IMR-90 (cell line): ENCODE measurements around the gene ERGIC1. TPM values are rescaled to one million over a fixed set of nuclear protein-coding genes. Genes with fewer than 3 reads are reported as not detected.
A peak's percentile ranks its signal among the peaks of the same experiment; 100 is the strongest.

ENCODE experiments used
- ATAC-seq: fragments of 200-7000 bp; cut with Tn5 transposase; 2 replicates; pipeline ENCODE4 v1.9.1; 2020; ENCODE audit warnings: low read depth, mild to moderate bottlenecking, moderate library complexity
- BruUV-seq: library from RNA; stranded (reverse); fragments of 400-500 nt; replicated peaks from 2 replicates; lab custom pipeline; 2021; lab: Mats Ljungman, UMichigan
- CTCF ChIA-PET: fragments of 300-600 bp; formaldehyde crosslinking; extraction: SDS; loops from one replicate; lab custom pipeline; 2021; ENCODE audit warnings: antibody characterized with exemption; lab: Yijun Ruan, JAX
- POLR2A ChIA-PET: fragments of 300-600 bp; sonication (Branson Sonifier 250); formaldehyde crosslinking; loops from one replicate; lab custom pipeline; 2022; ENCODE audit warnings: antibody characterized with exemption; ENCODE audit not compliant: unreplicated experiment; lab: Charles Lee
- DNase-seq: peaks from one replicate; pipeline ENCODE4 v3.0.0; 2013
- H2AFZ ChIP-seq: replicated peaks from 2 replicates; pipeline ENCODE3; 2013; ENCODE audit warnings: low read length, mild to moderate bottlenecking; ENCODE audit not compliant: poor library complexity
- H2AK5ac ChIP-seq: 2 replicates; pipeline ENCODE4 v1.6.1; 2013; ENCODE audit warnings: low read depth, low read length, inconsistent platforms
- H2AK9ac ChIP-seq: replicated peaks from 2 replicates; pipeline ENCODE3; 2013; ENCODE audit warnings: mild to moderate bottlenecking, low read depth, low read length, moderate library complexity; ENCODE audit not compliant: poor library complexity
- H2BK120ac ChIP-seq: 2 replicates; pipeline ENCODE4 v1.6.1; 2013; ENCODE audit warnings: low read depth, low read length, inconsistent platforms
- H2BK15ac ChIP-seq: 3 replicates; pipeline ENCODE4 v1.6.1; 2013; ENCODE audit warnings: low read depth, low read length, inconsistent platforms
- H2BK20ac ChIP-seq: 2 replicates; pipeline ENCODE4 v1.6.1; 2013; ENCODE audit warnings: low read depth, mild to moderate bottlenecking, inconsistent platforms, low read length, moderate library complexity
- H2BK5ac ChIP-seq: 2 replicates; pipeline ENCODE4 v1.6.1; 2013; ENCODE audit warnings: mild to moderate bottlenecking, low read depth, low read length, inconsistent platforms; ENCODE audit not compliant: poor library complexity, severe bottlenecking
- H3K14ac ChIP-seq: replicated peaks from 2 replicates; pipeline ENCODE4 v1.6.1; 2013; ENCODE audit warnings: low read depth, low read length, inconsistent platforms
- H3K18ac ChIP-seq: 2 replicates; pipeline ENCODE4 v1.6.1; 2013; ENCODE audit warnings: low read depth, low read length, control low read depth
- H3K23ac ChIP-seq: 2 replicates; pipeline ENCODE4 v1.6.1; 2013; ENCODE audit warnings: low read depth, low read length, inconsistent platforms
- H3K27ac ChIP-seq: 2 replicates; pipeline ENCODE4 v1.5.1; 2013; ENCODE audit warnings: mild to moderate bottlenecking, control low read depth, low read length; ENCODE audit not compliant: insufficient read depth
- H3K27me3 ChIP-seq: 2 replicates; pipeline ENCODE4 v1.6.1; 2013; ENCODE audit warnings: low read length; ENCODE audit not compliant: control insufficient read depth, insufficient read depth
- H3K36me3 ChIP-seq: 2 replicates; pipeline ENCODE4 v1.6.1; 2013; ENCODE audit warnings: low read length, mixed read lengths; ENCODE audit not compliant: control insufficient read depth, insufficient read depth
- H3K4ac ChIP-seq: 2 replicates; pipeline ENCODE4 v1.6.1; 2013; ENCODE audit warnings: low read depth, low read length, inconsistent platforms
- H3K4me1 ChIP-seq: 2 replicates; pipeline ENCODE4 v1.6.1; 2013; ENCODE audit warnings: low read length, mixed read lengths; ENCODE audit not compliant: control insufficient read depth, insufficient read depth
- H3K4me2 ChIP-seq: 2 replicates; pipeline ENCODE4 v1.6.1; 2013; ENCODE audit warnings: low read depth, mild to moderate bottlenecking, control low read depth, low read length, moderate library complexity
- H3K4me3 ChIP-seq: 2 replicates; pipeline ENCODE4 v1.5.1; 2013; ENCODE audit warnings: low read depth, mild to moderate bottlenecking, control low read depth, low read length, moderate library complexity; ENCODE audit not compliant: insufficient read depth
- H3K56ac ChIP-seq: 2 replicates; pipeline ENCODE4 v1.6.1; 2013; ENCODE audit warnings: low read length, inconsistent platforms; ENCODE audit not compliant: insufficient read depth; ENCODE audit errors: extremely low read depth
- H3K79me1 ChIP-seq, 2 experiments: 2 replicates each; pipeline ENCODE4 v1.6.1; 2013; ENCODE audit warnings: low read length in 2 of 2, inconsistent platforms in 1 of 2, low read depth in 1 of 2
- H3K9ac ChIP-seq: 2 replicates; pipeline ENCODE4 v1.6.1; 2013; ENCODE audit warnings: low read depth, low read length, control low read depth
- H3K9me1 ChIP-seq: 2 replicates; pipeline ENCODE4 v1.6.1; 2013; ENCODE audit warnings: low read length, inconsistent platforms; ENCODE audit not compliant: insufficient read depth
- H3K9me3 ChIP-seq: 2 replicates; pipeline ENCODE4 v1.6.1; 2013; ENCODE audit warnings: low read length; ENCODE audit not compliant: control insufficient read depth, insufficient read depth
- H4K20me1 ChIP-seq: 2 replicates; pipeline ENCODE4 v1.6.1; 2013; ENCODE audit warnings: low read length, inconsistent platforms; ENCODE audit not compliant: insufficient read depth
- H4K5ac ChIP-seq: 2 replicates; pipeline ENCODE4 v1.6.1; 2013; ENCODE audit warnings: mild to moderate bottlenecking, low read depth, low read length, control low read depth
- H4K8ac ChIP-seq, 2 experiments: 2 replicates each; pipeline ENCODE4 v1.6.1; 2013; ENCODE audit warnings: low read depth in 2 of 2, low read length in 2 of 2, control low read depth in 1 of 2, inconsistent platforms in 1 of 2
- H4K91ac ChIP-seq: 2 replicates; pipeline ENCODE4 v1.6.1; 2013; ENCODE audit warnings: low read depth, low read length, inconsistent platforms; ENCODE audit not compliant: insufficient read depth
- BHLHE40 ChIP-seq: fragments of 150-350 bp; IDR thresholded peaks from 2 replicates; pipeline ENCODE4 v1.6.1; 2016; ENCODE audit warnings: mild to moderate bottlenecking, low read depth, low read length
- CEBPB ChIP-seq: IDR thresholded peaks from 2 replicates; pipeline ENCODE4 v1.6.1; 2012; ENCODE audit warnings: low read depth, low read length, improper control_type of control experiment
- CHD1 ChIP-seq: IDR thresholded peaks from 2 replicates; pipeline ENCODE4 v1.6.1; 2012; ENCODE audit warnings: low read depth, low read length, improper control_type of control experiment
- ELK1 ChIP-seq: fragments of 150-350 bp; IDR thresholded peaks from 2 replicates; pipeline ENCODE4 v1.6.1; 2016; ENCODE audit warnings: low read depth, mild to moderate bottlenecking, low read length, moderate library complexity, borderline replicate concordance
- FOS ChIP-seq: fragments of 150-350 bp; IDR thresholded peaks from 2 replicates; pipeline ENCODE4 v1.6.1; 2016; ENCODE audit warnings: low read depth, low read length
- MAFK ChIP-seq: IDR thresholded peaks from 2 replicates; pipeline ENCODE4 v1.6.1; 2012; ENCODE audit warnings: low read depth, low read length, improper control_type of control experiment
- MAZ ChIP-seq: IDR thresholded peaks from 2 replicates; pipeline ENCODE4 v1.6.1; 2012; ENCODE audit warnings: low read depth, mild to moderate bottlenecking, low read length, improper control_type of control experiment, moderate library complexity, borderline replicate concordance
- MXI1 ChIP-seq: IDR thresholded peaks from 2 replicates; pipeline ENCODE4 v1.6.1; 2012; ENCODE audit warnings: low read depth, mild to moderate bottlenecking, low read length, moderate library complexity, borderline replicate concordance
- POLR2A ChIP-seq: IDR thresholded peaks from 2 replicates; pipeline ENCODE4 v1.6.1; 2012; ENCODE audit warnings: mild to moderate bottlenecking, low read depth, low read length
- RAD21 ChIP-seq: IDR thresholded peaks from 2 replicates; pipeline ENCODE4 v1.6.1; 2012; ENCODE audit warnings: low read length, improper control_type of control experiment
- RCOR1 ChIP-seq: IDR thresholded peaks from 2 replicates; pipeline ENCODE4 v1.6.1; 2012; ENCODE audit warnings: mild to moderate bottlenecking, low read length, improper control_type of control experiment; ENCODE audit not compliant: insufficient replicate concordance
- RFX5 ChIP-seq: IDR thresholded peaks from 2 replicates; pipeline ENCODE4 v1.8.0; 2012; ENCODE audit warnings: low read depth, mild to moderate bottlenecking, low read length, moderate library complexity
- SMC3 ChIP-seq: fragments of 150-350 bp; IDR thresholded peaks from 2 replicates; pipeline ENCODE4 v1.6.1; 2016; ENCODE audit warnings: low read depth, mild to moderate bottlenecking, antibody characterized with exemption, low read length, moderate library complexity
- WGBS, 2 experiments: methylation state at CpG; one replicate each; pipeline versions ENCODE4 v1.1.5 to v1.1.7; 2013; ENCODE audit warnings: missing lambda C conversion rate in 2 of 2; ENCODE audit not compliant: insufficient read length in 1 of 2; ENCODE audit errors: extremely low coverage in 2 of 2; 5-methylcytosine and 5-hydroxymethylcytosine counted together
- dilution Hi-C: fragments of 300-500 bp; cut with HindIII; formaldehyde crosslinking; loops from one replicate; pipeline ENCODE4 v1.14.3; 2018; ENCODE audit warnings: low sequenced_read_pairs; ENCODE audit not compliant: unreplicated experiment
- in situ Hi-C: fragments of 300-500 bp; cut with MboI; formaldehyde crosslinking; loops from 3 replicates; pipeline ENCODE4 v1.14.3; 2019; ENCODE audit warnings: low sequenced_read_pairs, inconsistent platforms, mixed read lengths
- intact Hi-C: fragments of 100-400 bp; cut with micrococcal nuclease; formaldehyde crosslinking; loops from 2 replicates; pipeline ENCODE4 v1.10.0; 2022
- polyA plus RNA-seq, 3 experiments: library from polyadenylated mRNA; depleted of rRNA; stranded (reverse); fragments of >200 nt; gene quantifications; 2 replicates each; pipeline ENCODE4 v1.2.3, GENCODE V29; 2012; ENCODE audit warnings: low replicate concordance in 1 of 3
- total RNA-seq: library from RNA; depleted of rRNA; stranded (reverse); fragments of >200 nt; gene quantifications from 2 replicates; pipeline ENCODE4 v1.2.3, GENCODE V29; 2012
- TF ChIP-seq, protein P1 (sequence below): conservative IDR thresholded peaks from 2 replicates; pipeline ENCODE4 v1.5.1; 2012; ENCODE audit warnings: mild to moderate bottlenecking, low read depth, low read length, improper control_type of control experiment
- TF ChIP-seq, protein P2 (sequence below): fragments of 150-350 bp; IDR thresholded peaks from 2 replicates; pipeline ENCODE4 v1.6.1; 2017; ENCODE audit warnings: mild to moderate bottlenecking, antibody characterized with exemption, low read length, low read depth

The ERGIC1 gene
- total and polyA plus RNA-seq, 2 of the 4 experiments (the other 2 are of a cell fraction) = 134 to 192 TPM

- CTCF ChIA-PET = no interaction called here
- H3K79me1 ChIP-seq = peaks cover 47 to 89% of the 10 kb centered on the region in 2 experiments
- peaks cover 24% of the 10 kb centered on the region for H3K36me3 ChIP-seq
- H3K23ac ChIP-seq = no peak overlapping the region
- WGBS, 2 experiments = 92% methylated on average over 8 of the region's 23 CpGs; no CpG with 5 or more reads in 1 of the 2 experiments
- peak overlapping the region; percentile 90 for H2BK5ac ChIP-seq
- H3K14ac ChIP-seq = no peak overlapping the region; the same call in 1 of the 2 replicates
- H3K4ac ChIP-seq = peak overlapping the region; percentile 96
- H2BK15ac ChIP-seq = peak overlapping the region; percentile 71; the same call in 1 of the 3 replicates
- H4K5ac ChIP-seq = peak overlapping the region; percentile 37; the same call in 1 of the 2 replicates
- TF ChIP-seq, protein P1, sequence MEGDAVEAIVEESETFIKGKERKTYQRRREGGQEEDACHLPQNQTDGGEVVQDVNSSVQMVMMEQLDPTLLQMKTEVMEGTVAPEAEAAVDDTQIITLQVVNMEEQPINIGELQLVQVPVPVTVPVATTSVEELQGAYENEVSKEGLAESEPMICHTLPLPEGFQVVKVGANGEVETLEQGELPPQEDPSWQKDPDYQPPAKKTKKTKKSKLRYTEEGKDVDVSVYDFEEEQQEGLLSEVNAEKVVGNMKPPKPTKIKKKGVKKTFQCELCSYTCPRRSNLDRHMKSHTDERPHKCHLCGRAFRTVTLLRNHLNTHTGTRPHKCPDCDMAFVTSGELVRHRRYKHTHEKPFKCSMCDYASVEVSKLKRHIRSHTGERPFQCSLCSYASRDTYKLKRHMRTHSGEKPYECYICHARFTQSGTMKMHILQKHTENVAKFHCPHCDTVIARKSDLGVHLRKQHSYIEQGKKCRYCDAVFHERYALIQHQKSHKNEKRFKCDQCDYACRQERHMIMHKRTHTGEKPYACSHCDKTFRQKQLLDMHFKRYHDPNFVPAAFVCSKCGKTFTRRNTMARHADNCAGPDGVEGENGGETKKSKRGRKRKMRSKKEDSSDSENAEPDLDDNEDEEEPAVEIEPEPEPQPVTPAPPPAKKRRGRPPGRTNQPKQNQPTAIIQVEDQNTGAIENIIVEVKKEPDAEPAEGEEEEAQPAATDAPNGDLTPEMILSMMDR = no peak
- TF ChIP-seq ELK1 = no peak
- no peak for TF ChIP-seq FOS
- TF ChIP-seq CHD1 = no peak
- no peak for TF ChIP-seq RFX5
- TF ChIP-seq MAZ = no peak
- TF ChIP-seq RCOR1 = no peak
- no peak for TF ChIP-seq SMC3
- no peak for TF ChIP-seq BHLHE40
- TF ChIP-seq CEBPB = no peak
- TF ChIP-seq MXI1 = no peak
- no peak for TF ChIP-seq MAFK
- TF ChIP-seq RAD21 = no peak
- no peak for TF ChIP-seq POLR2A
- TF ChIP-seq, protein P2, sequence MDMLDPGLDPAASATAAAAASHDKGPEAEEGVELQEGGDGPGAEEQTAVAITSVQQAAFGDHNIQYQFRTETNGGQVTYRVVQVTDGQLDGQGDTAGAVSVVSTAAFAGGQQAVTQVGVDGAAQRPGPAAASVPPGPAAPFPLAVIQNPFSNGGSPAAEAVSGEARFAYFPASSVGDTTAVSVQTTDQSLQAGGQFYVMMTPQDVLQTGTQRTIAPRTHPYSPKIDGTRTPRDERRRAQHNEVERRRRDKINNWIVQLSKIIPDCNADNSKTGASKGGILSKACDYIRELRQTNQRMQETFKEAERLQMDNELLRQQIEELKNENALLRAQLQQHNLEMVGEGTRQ = no peak
- no peak for DNase-seq
- no peak overlapping the region for H3K56ac ChIP-seq
- POLR2A ChIA-PET = no interaction called here
- no peaks in the 10 kb centered on the region for H4K20me1 ChIP-seq
- peak overlapping the region; percentile 10 for H3K27ac ChIP-seq
- H2AK5ac ChIP-seq = peak overlapping the region; percentile 73
- no TSS peak for BruUV-seq
- peak overlapping the region; percentile 23 for H3K18ac ChIP-seq
- in situ Hi-C loops (no loop called here), intact Hi-C loops (no loop called here), dilution Hi-C loops (no loop called here)
- peaks cover 2% of the 10 kb centered on the region; the same call in 1 of the 2 replicates for H3K9me3 ChIP-seq
- H3K27me3 ChIP-seq = no peaks in the 10 kb centered on the region
- no peak overlapping the region for H2AFZ ChIP-seq
- H3K4me3 ChIP-seq = no peak overlapping the region
- no peak for ATAC-seq
- peaks cover 38% of the 10 kb centered on the region for H3K9me1 ChIP-seq
- H3K9ac ChIP-seq = no peak overlapping the region
- H2BK120ac ChIP-seq = peak overlapping the region; percentile 94; the same call in 1 of the 2 replicates
- H4K91ac ChIP-seq = peak overlapping the region; percentile 95
- peaks cover 29% of the 10 kb centered on the region for H3K4me1 ChIP-seq
- no peak overlapping the region for H3K4me2 ChIP-seq
- H4K8ac ChIP-seq = peak overlapping the region; percentile 76 to 93; a peak in 2 of 4 replicates
- H2BK20ac ChIP-seq = no peak overlapping the region
- no peak overlapping the region for H2AK9ac ChIP-seq
These were observed 51.7 kb downstream of the ERGIC1 start for GRCh38 chr5:172885597-172886340.
